Measurements from ENCODE around the gene SLC27A6. TPM values are rescaled to one million over a fixed set of nuclear protein-coding genes. Genes with fewer than 3 reads are reported as not detected.
"Not testable (repeated sequence)": the region's sequence is repeated elsewhere in the genome, so short reads cannot be mapped to it uniquely, and the experiment has no call there.

The SLC27A6 gene, protein sequence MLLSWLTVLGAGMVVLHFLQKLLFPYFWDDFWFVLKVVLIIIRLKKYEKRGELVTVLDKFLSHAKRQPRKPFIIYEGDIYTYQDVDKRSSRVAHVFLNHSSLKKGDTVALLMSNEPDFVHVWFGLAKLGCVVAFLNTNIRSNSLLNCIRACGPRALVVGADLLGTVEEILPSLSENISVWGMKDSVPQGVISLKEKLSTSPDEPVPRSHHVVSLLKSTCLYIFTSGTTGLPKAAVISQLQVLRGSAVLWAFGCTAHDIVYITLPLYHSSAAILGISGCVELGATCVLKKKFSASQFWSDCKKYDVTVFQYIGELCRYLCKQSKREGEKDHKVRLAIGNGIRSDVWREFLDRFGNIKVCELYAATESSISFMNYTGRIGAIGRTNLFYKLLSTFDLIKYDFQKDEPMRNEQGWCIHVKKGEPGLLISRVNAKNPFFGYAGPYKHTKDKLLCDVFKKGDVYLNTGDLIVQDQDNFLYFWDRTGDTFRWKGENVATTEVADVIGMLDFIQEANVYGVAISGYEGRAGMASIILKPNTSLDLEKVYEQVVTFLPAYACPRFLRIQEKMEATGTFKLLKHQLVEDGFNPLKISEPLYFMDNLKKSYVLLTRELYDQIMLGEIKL
- total RNA-seq = not detected

DNA sequence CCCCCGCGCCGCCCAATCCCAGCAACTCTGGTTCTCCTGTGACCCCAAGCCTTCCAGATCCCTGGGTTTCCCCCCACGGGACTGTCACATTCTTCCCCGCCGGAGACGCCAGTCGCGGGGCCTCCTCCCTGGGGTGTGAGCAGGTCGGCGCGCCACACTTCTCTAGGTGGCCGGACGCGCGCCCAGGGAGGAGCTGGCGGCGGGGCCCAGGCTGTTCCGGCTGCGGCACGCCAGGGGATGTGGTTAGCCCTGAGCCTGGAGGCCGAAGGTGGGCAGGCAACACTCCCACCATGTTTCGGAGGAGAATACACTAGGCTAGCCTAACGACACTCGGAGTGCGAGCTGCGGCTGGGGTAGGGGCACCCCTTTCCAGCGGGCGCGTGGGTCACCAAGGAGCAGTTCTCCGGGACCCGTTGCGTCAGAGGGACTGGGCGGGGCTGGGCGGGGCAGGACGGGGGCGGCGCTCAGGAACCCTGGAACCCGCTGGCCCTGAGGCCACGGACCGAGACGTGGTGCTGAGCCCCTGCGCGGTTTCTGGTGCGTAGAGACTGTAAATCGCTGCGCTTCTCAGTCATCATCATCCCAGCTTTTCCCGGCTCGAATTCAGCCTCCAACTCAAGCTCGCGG is at the start of gene SLC27A6:
SLC27A6 (plus strand) TSS at position 478 of the 627 bp plus-strand sequence. CDS start 650 bp downstream, outside the sequence.
- peaks cover 2% of the 10 kb centered on the region for H3K4me1 Mint-ChIP-seq
- POLR2A ChIA-PET = no interaction called here
- DNase-seq (no peak), ATAC-seq (ENCODE audit: low read depth) (no peak)
- peak within 1 kb of the TSS; percentile 13 for H3K4me3 Mint-ChIP-seq
- H3K27me3 Mint-ChIP-seq = peaks cover 14% of the 10 kb centered on the region
- H3K9me3 Mint-ChIP-seq = peaks cover 3% of the 10 kb centered on the region
- no peaks in the 10 kb centered on the region for H3K36me3 Mint-ChIP-seq
- H3K27ac Mint-ChIP-seq = no peak within 1 kb of the TSS

DNA sequence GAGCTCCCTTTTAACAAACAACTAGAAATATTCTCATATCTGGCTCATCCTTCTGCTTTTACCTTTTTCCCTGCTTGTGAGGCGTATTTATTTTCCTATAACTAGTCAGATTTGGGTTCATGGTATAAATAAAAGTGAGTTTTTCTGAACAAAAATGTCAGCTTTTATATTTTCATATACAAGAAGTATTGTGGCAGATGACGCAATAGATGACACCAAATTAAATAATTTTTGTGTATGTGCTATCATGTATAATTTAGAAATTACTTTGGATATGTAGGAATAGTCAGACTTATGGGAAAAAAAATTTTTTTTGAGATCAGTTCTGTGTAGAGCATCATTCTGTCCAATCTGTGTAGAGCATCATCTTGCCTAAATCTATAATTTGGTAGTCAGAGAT is 45.7 kb upstream of the SLC27A6 start:
- Mint-ChIP-seq H3K4me1 (no peaks in the 10 kb centered on the region), H3K27me3 (no peaks in the 10 kb centered on the region), H3K36me3 (no peaks in the 10 kb centered on the region), H3K9me3 (no peaks in the 10 kb centered on the region), H3K4me3 (no peak overlapping the region), H3K27ac (no peak overlapping the region)
- POLR2A ChIA-PET = no interaction called here
- ATAC-seq (ENCODE audit: low read depth) (no peak), DNase-seq (no peak)

DNA sequence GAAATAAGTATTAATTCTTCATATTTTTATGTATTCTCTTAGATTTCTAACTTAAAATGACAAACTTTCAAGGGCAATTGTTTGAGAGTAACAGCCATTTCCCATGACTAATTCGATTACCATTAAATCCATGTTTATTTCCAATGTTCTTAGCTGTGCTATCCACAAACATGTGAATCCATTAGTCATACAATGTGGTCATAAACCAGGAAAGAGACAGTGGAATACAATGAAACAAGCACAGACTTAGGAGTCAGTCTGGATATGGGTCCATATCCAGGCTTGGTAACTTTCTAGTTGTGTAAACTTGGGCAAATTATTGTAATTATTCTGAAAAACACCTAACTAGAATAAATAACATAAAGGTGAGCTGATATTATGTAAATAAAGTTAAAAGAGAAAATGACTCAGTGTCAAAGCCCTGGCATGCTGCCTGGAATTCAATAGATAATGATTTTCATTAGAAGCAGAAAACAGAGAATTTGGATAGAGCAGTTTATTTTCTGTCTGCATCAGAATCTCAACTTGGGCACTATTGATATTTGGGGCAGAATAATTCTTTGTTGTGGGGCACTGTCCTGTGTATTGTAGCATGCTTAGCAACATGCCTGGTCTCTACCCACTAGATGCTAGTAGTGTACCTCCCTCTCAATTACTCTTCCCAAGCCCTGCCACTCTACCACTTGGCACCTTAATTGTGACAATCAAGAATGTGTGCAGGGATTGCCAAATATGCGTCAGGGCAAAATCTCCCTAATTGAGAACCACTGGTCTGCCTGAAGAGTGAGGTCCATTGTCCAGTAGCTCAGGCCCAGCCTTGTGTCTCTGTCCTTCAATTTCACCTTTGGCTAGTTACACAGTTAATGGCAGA is 44.7 kb upstream of the SLC27A6 start:
- Mint-ChIP-seq H3K4me3 (no peak overlapping the region), H3K27ac (no peak overlapping the region), H3K9me3 (no peaks in the 10 kb centered on the region), H3K27me3 (no peaks in the 10 kb centered on the region), H3K36me3 (no peaks in the 10 kb centered on the region), H3K4me1 (no peaks in the 10 kb centered on the region)
- DNase-seq = no peak
- ATAC-seq (ENCODE audit: low read depth) = no peak
- POLR2A ChIA-PET = no interaction called here

DNA sequence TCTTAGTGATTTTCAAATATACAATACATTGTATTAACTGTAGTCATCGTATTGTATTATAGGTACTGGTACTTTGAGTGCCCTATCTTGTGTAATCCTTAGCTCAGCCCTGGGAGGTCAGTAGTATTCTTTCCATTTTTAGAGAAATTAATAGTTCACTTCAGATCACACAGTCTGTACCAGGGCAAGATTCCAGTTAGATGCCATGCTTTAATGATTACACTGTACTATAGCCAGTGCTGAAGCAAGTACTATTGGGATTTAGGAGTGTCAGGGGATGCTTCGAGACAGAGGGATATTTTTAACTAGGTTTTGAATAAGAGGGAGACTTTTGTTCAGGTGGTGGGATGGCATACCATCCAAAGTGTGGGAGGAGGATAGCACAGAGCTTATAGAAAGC is 41.0 kb upstream of the SLC27A6 start:
- H3K4me3 Mint-ChIP-seq = no peak overlapping the region
- no peaks in the 10 kb centered on the region for H3K9me3 Mint-ChIP-seq
- POLR2A ChIA-PET = no interaction called here
- no peak for DNase-seq
- H3K36me3 Mint-ChIP-seq = no peaks in the 10 kb centered on the region
- H3K27ac Mint-ChIP-seq = no peak overlapping the region
- H3K4me1 Mint-ChIP-seq = no peaks in the 10 kb centered on the region
- H3K27me3 Mint-ChIP-seq = peaks cover 8% of the 10 kb centered on the region
- ATAC-seq (ENCODE audit: low read depth) = no peak

DNA sequence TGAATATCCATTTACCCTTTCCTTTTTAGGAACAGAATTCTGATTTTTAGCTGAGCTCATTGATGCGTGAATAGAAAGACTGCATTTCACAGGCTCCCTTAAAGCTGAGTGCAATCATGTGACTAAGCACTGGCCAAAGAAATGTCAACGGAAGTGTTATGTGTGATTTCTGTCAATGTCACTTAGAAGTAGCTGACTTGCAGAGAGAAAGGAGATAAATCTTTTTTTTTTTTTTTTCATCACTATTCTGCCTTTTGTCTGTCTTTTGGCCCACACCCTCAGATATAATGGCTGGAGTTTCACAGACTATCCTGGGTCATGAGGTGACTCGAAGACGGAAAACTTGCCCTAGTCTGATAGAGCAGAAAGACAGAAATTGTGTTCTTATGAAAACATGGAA is 39.3 kb upstream of the SLC27A6 start:
- ATAC-seq (ENCODE audit: low read depth) (no peak), DNase-seq (no peak)
- no peaks in the 10 kb centered on the region for H3K9me3 Mint-ChIP-seq
- H3K4me3 Mint-ChIP-seq = no peak overlapping the region
- no peaks in the 10 kb centered on the region for H3K36me3 Mint-ChIP-seq
- H3K4me1 Mint-ChIP-seq = no peaks in the 10 kb centered on the region
- POLR2A ChIA-PET = no interaction called here
- peaks cover 8% of the 10 kb centered on the region for H3K27me3 Mint-ChIP-seq
- H3K27ac Mint-ChIP-seq = no peak overlapping the region

DNA sequence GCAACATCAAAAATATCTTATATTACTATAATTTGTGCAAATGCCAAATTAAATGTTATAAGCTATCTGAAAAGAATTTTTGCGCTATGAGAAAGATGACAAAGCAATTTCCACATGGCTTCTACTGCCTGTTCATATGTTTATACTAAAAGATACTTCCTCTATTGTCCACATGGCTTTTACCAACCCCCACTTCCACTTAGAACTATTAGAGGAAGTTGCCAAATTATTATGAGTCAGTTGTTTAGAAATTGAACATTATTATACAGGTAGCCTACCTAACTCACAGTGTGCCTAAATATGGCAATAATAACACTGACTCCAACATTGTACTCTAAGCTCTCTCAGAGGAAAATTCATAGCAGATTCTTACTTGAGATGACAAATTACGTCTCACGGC is 37.6 kb upstream of the SLC27A6 start:
- H3K36me3 Mint-ChIP-seq = no peaks in the 10 kb centered on the region
- H3K9me3 Mint-ChIP-seq = no peaks in the 10 kb centered on the region
- no peak overlapping the region for H3K4me3 Mint-ChIP-seq
- H3K27ac Mint-ChIP-seq = no peak overlapping the region
- POLR2A ChIA-PET = no interaction called here
- no peaks in the 10 kb centered on the region for H3K4me1 Mint-ChIP-seq
- DNase-seq (no peak), ATAC-seq (ENCODE audit: low read depth) (no peak)
- H3K27me3 Mint-ChIP-seq = peaks cover 8% of the 10 kb centered on the region

DNA sequence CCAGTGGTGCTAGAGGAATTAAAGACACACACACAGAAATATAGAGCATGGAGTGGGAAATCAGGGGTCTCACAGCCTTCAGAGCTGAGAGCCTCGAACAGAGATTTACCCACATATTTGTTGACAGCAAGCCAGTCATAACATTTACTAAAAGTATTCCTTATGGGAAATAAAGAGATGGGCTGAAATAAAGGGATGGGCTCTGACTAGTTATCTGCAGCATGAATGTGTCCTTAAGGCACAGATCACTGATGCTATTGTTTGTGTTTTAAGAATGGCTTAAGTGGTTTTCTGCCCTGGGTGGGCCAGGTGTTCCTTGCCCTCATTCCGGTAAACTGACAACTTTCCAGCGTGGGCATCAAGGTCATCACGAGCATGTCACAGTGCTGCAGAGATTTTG is 33.1 kb upstream of the SLC27A6 start:
- DNase-seq; H3K27ac Mint-ChIP-seq; H3K36me3 Mint-ChIP-seq; H3K4me1 Mint-ChIP-seq; POLR2A ChIA-PET; H3K4me3 Mint-ChIP-seq; H3K9me3 Mint-ChIP-seq; H3K27me3 Mint-ChIP-seq; ATAC-seq (ENCODE audit: low read depth): not testable (repeated sequence)

DNA sequence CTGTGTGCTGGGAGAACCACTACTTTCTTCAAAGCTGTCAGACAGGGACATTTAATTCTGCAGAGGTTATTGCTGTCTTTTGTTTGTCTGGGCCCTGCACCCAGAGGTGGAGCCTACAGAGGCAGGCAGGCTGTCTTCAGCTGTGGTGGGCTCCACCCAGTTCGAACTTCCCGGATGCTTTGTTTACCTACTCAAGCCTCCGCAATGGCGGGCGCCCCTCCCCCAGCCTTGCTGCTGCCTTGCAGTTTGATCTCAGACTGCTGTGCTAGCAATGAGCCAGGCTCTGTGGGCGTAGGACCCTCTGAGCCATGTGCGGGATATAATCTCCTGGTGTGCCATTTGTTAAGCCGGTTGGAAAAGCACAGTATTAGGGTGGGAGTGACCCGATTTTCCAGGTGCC is 22.2 kb upstream of the SLC27A6 start:
- H3K9me3 Mint-ChIP-seq; H3K27ac Mint-ChIP-seq; DNase-seq; H3K4me3 Mint-ChIP-seq; H3K4me1 Mint-ChIP-seq; H3K36me3 Mint-ChIP-seq; POLR2A ChIA-PET; ATAC-seq (ENCODE audit: low read depth); H3K27me3 Mint-ChIP-seq: not testable (repeated sequence)

DNA sequence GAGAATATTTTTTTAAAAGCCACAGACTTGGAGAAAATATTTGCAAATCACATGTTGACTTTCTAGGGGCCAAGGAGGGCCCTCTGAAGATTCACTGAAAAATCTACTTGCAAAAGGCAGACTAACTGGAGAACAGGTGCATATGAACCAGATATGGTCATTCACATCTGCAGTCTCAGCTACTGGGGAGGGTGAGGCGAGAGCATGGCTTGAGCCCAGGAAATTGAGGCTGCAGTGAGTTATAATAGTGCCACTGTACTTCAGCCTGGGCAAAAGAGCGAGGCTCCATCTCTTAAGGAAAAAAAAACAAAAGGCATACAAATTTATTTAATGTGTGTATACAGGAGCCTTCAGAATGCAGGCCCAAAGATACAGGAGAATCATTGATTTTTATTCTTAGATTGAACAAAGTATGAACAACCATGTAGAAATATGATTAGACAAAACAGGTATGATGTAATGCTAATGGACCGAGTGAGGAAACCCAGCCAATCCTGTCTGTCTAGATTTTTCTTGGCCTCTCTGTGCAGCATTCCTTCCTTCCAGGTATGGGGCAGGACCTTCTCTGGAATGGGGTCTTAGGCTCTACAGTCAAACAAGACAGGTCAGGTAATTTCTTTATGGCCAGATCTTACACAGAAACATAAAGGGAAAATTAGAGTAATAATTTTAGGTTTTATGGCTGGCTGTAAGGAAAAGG is 15.3 kb upstream of the SLC27A6 start:
- ATAC-seq (ENCODE audit: low read depth) = no peak

DNA sequence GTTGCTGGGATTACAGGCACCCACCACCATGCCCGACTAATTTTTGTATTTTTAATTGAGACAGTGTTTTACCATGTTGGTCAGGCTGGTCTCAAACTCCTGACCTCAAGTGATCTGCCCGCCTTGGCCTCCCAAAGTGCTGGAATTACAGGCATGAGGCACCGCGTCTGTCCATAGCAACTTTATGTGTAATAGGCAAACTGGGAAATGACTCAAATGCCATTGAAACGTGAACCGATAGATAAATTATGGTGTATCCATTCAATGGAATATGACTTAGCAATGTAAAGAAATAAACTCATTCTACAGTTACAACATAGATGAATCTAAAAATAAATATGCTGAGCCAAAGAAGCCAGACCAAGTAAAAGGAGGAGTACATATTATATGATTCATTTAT is 14.0 kb upstream of the SLC27A6 start:
- POLR2A ChIA-PET; H3K36me3 Mint-ChIP-seq; H3K4me1 Mint-ChIP-seq; ATAC-seq (ENCODE audit: low read depth); H3K27me3 Mint-ChIP-seq; H3K9me3 Mint-ChIP-seq; H3K4me3 Mint-ChIP-seq; DNase-seq; H3K27ac Mint-ChIP-seq: not testable (repeated sequence)

More for the DNA sequence above, 15.3 kb upstream of the SLC27A6 start:
- Mint-ChIP-seq H3K27ac (no peak overlapping the region), H3K9me3 (peaks cover 3% of the 10 kb centered on the region), H3K4me3 (no peak overlapping the region), H3K27me3 (no peaks in the 10 kb centered on the region), H3K4me1 (no peaks in the 10 kb centered on the region), H3K36me3 (no peaks in the 10 kb centered on the region)
- POLR2A ChIA-PET = no interaction called here
- no peak for DNase-seq

DNA sequence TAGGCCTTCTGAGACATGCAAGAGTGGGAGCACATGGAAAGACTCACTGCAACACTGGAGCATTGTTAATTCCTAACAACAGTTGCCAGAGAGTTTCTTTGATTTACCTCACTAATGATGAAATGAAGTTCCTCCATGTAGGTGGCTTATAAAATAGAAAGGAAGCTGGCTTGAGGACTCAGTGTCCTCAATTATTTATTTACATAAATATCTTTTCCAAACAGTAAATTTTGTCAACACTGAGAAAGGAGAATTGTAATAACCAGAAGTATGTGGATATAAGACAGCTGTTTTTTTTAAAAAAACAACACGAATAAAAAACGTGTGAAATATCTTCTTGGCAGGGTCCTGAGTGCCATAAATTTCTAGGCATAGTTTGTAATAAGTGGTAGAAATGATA is 9.1 kb upstream of the SLC27A6 start:
- H3K4me3 Mint-ChIP-seq = no peak overlapping the region
- no peak overlapping the region for H3K27ac Mint-ChIP-seq
- peaks cover under 1% of the 10 kb centered on the region for H3K9me3 Mint-ChIP-seq
- ATAC-seq (ENCODE audit: low read depth) (no peak), DNase-seq (no peak)
- no peaks in the 10 kb centered on the region for H3K4me1 Mint-ChIP-seq
- POLR2A ChIA-PET = no interaction called here
- peaks cover under 1% of the 10 kb centered on the region for H3K27me3 Mint-ChIP-seq
- no peaks in the 10 kb centered on the region for H3K36me3 Mint-ChIP-seq

DNA sequence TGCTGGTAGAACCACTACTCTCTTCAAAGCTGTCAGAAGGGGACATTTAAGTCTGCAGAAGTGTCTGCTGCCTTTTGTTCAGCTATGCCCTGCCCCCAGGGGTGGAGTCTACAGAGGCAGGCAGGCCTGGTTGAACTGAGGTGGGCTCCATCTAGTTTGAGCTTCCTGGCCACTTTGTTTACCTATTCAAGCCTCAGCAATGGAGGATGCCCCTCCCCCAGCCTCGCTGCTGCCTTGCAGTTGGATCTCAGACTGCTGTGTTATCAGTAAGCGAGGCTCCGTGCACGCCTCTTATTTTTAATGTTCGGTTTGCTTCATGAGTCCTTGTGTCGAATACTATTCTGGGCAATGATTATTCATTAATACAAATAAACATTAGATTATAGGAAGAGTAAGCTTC is 3.1 kb upstream of the SLC27A6 start:
- H3K4me1 Mint-ChIP-seq = peaks cover 2% of the 10 kb centered on the region
- H3K36me3 Mint-ChIP-seq = no peaks in the 10 kb centered on the region
- POLR2A ChIA-PET = no interaction called here
- DNase-seq (no peak), ATAC-seq (ENCODE audit: low read depth) (no peak)
- H3K9me3 Mint-ChIP-seq = peaks cover 3% of the 10 kb centered on the region
- H3K4me3 Mint-ChIP-seq = no peak overlapping the region
- peaks cover 13% of the 10 kb centered on the region for H3K27me3 Mint-ChIP-seq
- no peak overlapping the region for H3K27ac Mint-ChIP-seq

All from activated naive CD8-positive, alpha-beta T cell treated with anti-CD3 and anti-CD28 coated beads, Interleukin-2, amount 10 ng/mL, durations not matched to agents 7 days and 5 days (primary cell).